Muscle of leg (tissue), 11 donors: ENCODE data around the gene CGNL1. TPM values are rescaled to one million over a fixed set of nuclear protein-coding genes. Genes with fewer than 3 reads are reported as not detected.

Experiments
- DNase-seq: peaks from one replicate; pipeline ENCODE4 v3.0.0; 2013
- H3K27ac ChIP-seq: one replicate; pipeline ENCODE4 v1.5.1; 2013; ENCODE audit warnings: mild to moderate bottlenecking, low read length, control low read depth
- H3K27me3 ChIP-seq: one replicate; pipeline ENCODE4 v1.6.1; 2013; ENCODE audit warnings: low read length; ENCODE audit not compliant: control insufficient read depth, insufficient read depth
- H3K36me3 ChIP-seq: one replicate; pipeline ENCODE4 v1.6.1; 2013; ENCODE audit warnings: low read length; ENCODE audit not compliant: control insufficient read depth, insufficient read depth
- H3K4me1 ChIP-seq: one replicate; pipeline ENCODE4 v1.6.1; 2013; ENCODE audit warnings: low read length; ENCODE audit not compliant: control insufficient read depth, insufficient read depth
- H3K4me3 ChIP-seq: one replicate; pipeline ENCODE4 v1.5.1; 2013; ENCODE audit warnings: low read length, control low read depth
- H3K9me3 ChIP-seq: replicated peaks from 2 replicates; pipeline ENCODE4 v1.6.1; 2013; ENCODE audit warnings: low read depth, low read length; ENCODE audit not compliant: control insufficient read depth
- WGBS: methylation state at CpG from one replicate; pipeline ENCODE4 v1.1.5; 2013; ENCODE audit warnings: missing lambda C conversion rate; ENCODE audit not compliant: insufficient coverage; 5-methylcytosine and 5-hydroxymethylcytosine counted together
- polyA plus RNA-seq, 8 donors: library from polyadenylated mRNA; unstranded; fragments of 120-200 nt; gene quantifications; one replicate each; pipeline versions ENCODE4 v1.2.1 to v1.2.3, GENCODE V29; 2013; ENCODE audit warnings: inconsistent platforms in 1 of 8, low replicate concordance in 1 of 8; ENCODE audit not compliant: insufficient read length in 8 of 8, insufficient read depth in 1 of 8
- total RNA-seq: library from RNA; stranded (reverse); fragments of 120-200 nt; gene quantifications from one replicate; pipeline ENCODE4 v1.2.4, GENCODE V29; 2013

CGNL1 gene
- total and polyA plus RNA-seq, 9 donors = 6.3 to 13.7 (median 9.5) TPM

- H3K27ac ChIP-seq = no peak overlapping the region
- WGBS = 83% methylated on average over 5 of the region's 7 CpGs
- no peaks in the 10 kb centered on the region for H3K27me3 ChIP-seq
- H3K4me3 ChIP-seq = no peak overlapping the region
- no peaks in the 10 kb centered on the region for H3K4me1 ChIP-seq
- H3K9me3 ChIP-seq = no peaks in the 10 kb centered on the region
- DNase-seq = no peak
- H3K36me3 ChIP-seq = no peaks in the 10 kb centered on the region
These were observed 87.1 kb downstream of the CGNL1 start for GRCh38 chr15:57463360-57463759.

GRCh38 chr15:57464480-57464879 is 88.2 kb downstream of the CGNL1 start:
- DNase-seq = no peak
- H3K9me3 ChIP-seq = no peaks in the 10 kb centered on the region
- H3K4me1 ChIP-seq = no peaks in the 10 kb centered on the region
- H3K27ac ChIP-seq = no peak overlapping the region
- H3K36me3 ChIP-seq = no peaks in the 10 kb centered on the region
- no peak overlapping the region for H3K4me3 ChIP-seq
- H3K27me3 ChIP-seq = no peaks in the 10 kb centered on the region
- WGBS = 93% methylated on average over 2 of the region's 3 CpGs

- WGBS = 100% methylated on average over 1 of the region's 4 CpGs
- Histone ChIP-seq H3K36me3 (no peaks in the 10 kb centered on the region), H3K4me3 (no peak overlapping the region), H3K4me1 (no peaks in the 10 kb centered on the region), H3K27ac (no peak overlapping the region), H3K27me3 (no peaks in the 10 kb centered on the region), H3K9me3 (no peaks in the 10 kb centered on the region)
- DNase-seq = no peak
These were observed 92.2 kb downstream of the CGNL1 start for GRCh38 chr15:57468486-57468885.

- Histone ChIP-seq H3K27me3 (no peaks in the 10 kb centered on the region), H3K4me1 (no peaks in the 10 kb centered on the region), H3K4me3 (no peak overlapping the region), H3K36me3 (no peaks in the 10 kb centered on the region), H3K27ac (no peak overlapping the region), H3K9me3 (no peaks in the 10 kb centered on the region)
- WGBS = 94% methylated on average over 3 of the region's 3 CpGs
- DNase-seq = no peak
These were observed 94.2 kb downstream of the CGNL1 start for GRCh38 chr15:57470543-57470942.

- Histone ChIP-seq H3K4me1 (no peaks in the 10 kb centered on the region), H3K4me3 (no peak overlapping the region), H3K27me3 (no peaks in the 10 kb centered on the region), H3K9me3 (no peaks in the 10 kb centered on the region), H3K36me3 (no peaks in the 10 kb centered on the region), H3K27ac (no peak overlapping the region)
- no CpG with 5 or more reads among the region's 2 CpGs for WGBS
- DNase-seq = no peak
These were observed 96.6 kb downstream of the CGNL1 start for GRCh38 chr15:57472861-57473260.

GRCh38 chr15:57476533-57476975 is 100.2 kb downstream of the CGNL1 start:
- DNase-seq = peak; percentile 79
- no peaks in the 10 kb centered on the region for H3K9me3 ChIP-seq
- H3K4me1 ChIP-seq = no peaks in the 10 kb centered on the region
- no peaks in the 10 kb centered on the region for H3K36me3 ChIP-seq
- H3K4me3 ChIP-seq = no peak overlapping the region
- H3K27ac ChIP-seq = no peak overlapping the region
- no peaks in the 10 kb centered on the region for H3K27me3 ChIP-seq
- WGBS = 36% methylated on average over 3 of the region's 5 CpGs

GRCh38 chr15:57477736-57478522 is 101.6 kb downstream of the CGNL1 start:
- 80% methylated on average over 6 of the region's 9 CpGs for WGBS
- Histone ChIP-seq H3K36me3 (no peaks in the 10 kb centered on the region), H3K27ac (no peak overlapping the region), H3K4me3 (no peak overlapping the region), H3K9me3 (no peaks in the 10 kb centered on the region), H3K27me3 (no peaks in the 10 kb centered on the region), H3K4me1 (no peaks in the 10 kb centered on the region)
- no peak for DNase-seq

- no CpG with 5 or more reads among the region's 1 CpG for WGBS
- DNase-seq = no peak
- Histone ChIP-seq H3K4me1 (no peaks in the 10 kb centered on the region), H3K27me3 (no peaks in the 10 kb centered on the region), H3K36me3 (no peaks in the 10 kb centered on the region), H3K9me3 (no peaks in the 10 kb centered on the region), H3K4me3 (no peak overlapping the region), H3K27ac (no peak overlapping the region)
These were observed 102.7 kb downstream of the CGNL1 start for GRCh38 chr15:57479005-57479404.

- Histone ChIP-seq H3K36me3 (no peaks in the 10 kb centered on the region), H3K27ac (no peak overlapping the region), H3K4me1 (no peaks in the 10 kb centered on the region), H3K4me3 (no peak overlapping the region), H3K27me3 (no peaks in the 10 kb centered on the region), H3K9me3 (no peaks in the 10 kb centered on the region)
- no peak for DNase-seq
- WGBS = no CpG with 5 or more reads among the region's 3 CpGs
These were observed 104.9 kb downstream of the CGNL1 start for GRCh38 chr15:57481038-57481705.

- Histone ChIP-seq H3K4me3 (no peak overlapping the region), H3K27me3 (no peaks in the 10 kb centered on the region), H3K27ac (no peak overlapping the region), H3K36me3 (no peaks in the 10 kb centered on the region), H3K4me1 (no peaks in the 10 kb centered on the region), H3K9me3 (no peaks in the 10 kb centered on the region)
- DNase-seq = no peak
- 71% methylated on average over 1 of the region's 2 CpGs for WGBS
These were observed 109.6 kb downstream of the CGNL1 start for GRCh38 chr15:57485869-57486268.
